A673 (cell line): ENCODE results near the gene NRXN3.

Source experiments
- CTCF ChIP-seq: fragments of 300-800, 200-600 bp; sonication (generic); conservative IDR thresholded peaks from 2 replicates; pipeline ENCODE4 v1.5.1; 2017; ENCODE audit warnings: low read depth, mild to moderate bottlenecking, antibody characterized with exemption, low read length, moderate library complexity, mixed read lengths
- EZH2 ChIP-seq: fragments of 200-600 bp; sonication (generic); IDR thresholded peaks from 2 replicates; pipeline ENCODE4 v1.6.1; 2017; ENCODE audit warnings: borderline replicate concordance, low read depth, mild to moderate bottlenecking, mixed read lengths, antibody characterized with exemption, low read length; ENCODE audit not compliant: poor library complexity, severe bottlenecking

GRCh38 chr14:78975734-78976133, 805.6 kb downstream of the NRXN3 start:
- no peak for TF ChIP-seq CTCF
- no peak for TF ChIP-seq EZH2
